ENCODE results near the gene KLRC1.

DNA sequence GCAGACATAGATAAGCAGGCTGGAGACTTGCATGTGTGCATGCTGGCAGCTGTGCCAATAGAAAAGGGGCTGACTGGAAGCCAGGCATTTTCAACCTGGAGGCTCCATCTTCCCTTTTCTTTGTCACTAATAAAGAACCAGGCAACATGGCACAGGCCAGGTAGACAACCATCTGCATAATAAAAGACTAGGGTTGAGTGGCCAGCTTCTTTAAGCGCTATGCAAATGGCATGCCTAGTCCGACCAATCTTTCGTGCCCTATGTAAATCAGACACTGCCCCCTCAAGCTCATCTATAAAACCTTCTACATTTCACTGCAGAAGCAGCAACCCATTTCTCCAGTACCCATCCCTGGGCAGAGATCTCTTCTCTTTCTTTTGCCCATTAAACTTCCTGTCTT lies 4.6 kb upstream of the KLRC1 start:
- TF ChIP-seq, protein P1, sequence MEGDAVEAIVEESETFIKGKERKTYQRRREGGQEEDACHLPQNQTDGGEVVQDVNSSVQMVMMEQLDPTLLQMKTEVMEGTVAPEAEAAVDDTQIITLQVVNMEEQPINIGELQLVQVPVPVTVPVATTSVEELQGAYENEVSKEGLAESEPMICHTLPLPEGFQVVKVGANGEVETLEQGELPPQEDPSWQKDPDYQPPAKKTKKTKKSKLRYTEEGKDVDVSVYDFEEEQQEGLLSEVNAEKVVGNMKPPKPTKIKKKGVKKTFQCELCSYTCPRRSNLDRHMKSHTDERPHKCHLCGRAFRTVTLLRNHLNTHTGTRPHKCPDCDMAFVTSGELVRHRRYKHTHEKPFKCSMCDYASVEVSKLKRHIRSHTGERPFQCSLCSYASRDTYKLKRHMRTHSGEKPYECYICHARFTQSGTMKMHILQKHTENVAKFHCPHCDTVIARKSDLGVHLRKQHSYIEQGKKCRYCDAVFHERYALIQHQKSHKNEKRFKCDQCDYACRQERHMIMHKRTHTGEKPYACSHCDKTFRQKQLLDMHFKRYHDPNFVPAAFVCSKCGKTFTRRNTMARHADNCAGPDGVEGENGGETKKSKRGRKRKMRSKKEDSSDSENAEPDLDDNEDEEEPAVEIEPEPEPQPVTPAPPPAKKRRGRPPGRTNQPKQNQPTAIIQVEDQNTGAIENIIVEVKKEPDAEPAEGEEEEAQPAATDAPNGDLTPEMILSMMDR (IDR thresholded peaks at IDR 0.05), result no peak
- no peak for TF ChIP-seq POLR2A (IDR thresholded peaks at IDR 0.05)

Data from esophagus squamous epithelium (tissue), 4 donors.